Stimulated activated CD4-positive, alpha-beta T cell treated with anti-CD3 and anti-CD28 coated beads, Interleukin-4, amount 100 ng/mL, for 1 hour (primary cell): ENCODE measurements around the gene SHISA9.
A peak's percentile ranks its signal among the peaks of the same experiment; 100 is the strongest.

Experiments
- DNase-seq: peaks from one replicate; pipeline ENCODE4 v3.0.0-alpha.2; 2020

The SHISA9 gene

DNA sequence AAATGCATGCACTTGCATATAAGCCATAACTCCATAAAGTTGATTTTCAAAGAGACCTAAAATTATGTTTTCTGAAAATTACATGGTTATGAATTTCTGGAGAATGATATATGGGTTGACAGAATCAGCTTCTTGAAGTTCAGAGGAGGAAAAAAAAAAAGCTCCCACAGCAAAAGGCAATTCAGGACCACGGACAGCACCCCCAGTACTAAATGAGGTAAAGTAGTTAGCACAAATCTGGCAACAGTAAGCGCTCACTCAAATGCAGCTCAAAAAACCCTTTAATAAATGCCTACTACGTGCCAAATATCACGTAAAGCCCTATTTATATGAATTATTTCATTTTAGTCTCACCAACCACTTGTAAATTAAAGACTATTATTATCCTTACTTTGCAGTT, 135.2 kb downstream of the SHISA9 start:
- peak; percentile 21 for DNase-seq

DNA sequence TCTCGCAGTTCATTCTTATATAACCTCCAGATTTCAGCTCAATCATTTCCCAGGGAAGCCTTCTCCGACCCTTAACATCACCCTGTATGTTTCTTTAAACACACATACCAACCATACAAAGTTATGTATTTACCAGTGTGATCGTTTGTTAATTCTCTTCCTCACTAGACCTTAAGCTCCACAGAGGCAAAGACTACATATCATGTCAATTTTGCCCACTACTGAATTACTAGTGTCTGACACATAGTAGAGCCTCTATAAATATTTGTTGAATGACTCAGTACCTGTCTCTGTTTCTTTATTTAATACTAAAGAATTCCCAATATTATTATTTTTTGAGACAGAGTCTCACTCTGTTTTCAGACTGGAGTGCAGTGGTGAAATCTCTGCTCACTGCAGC, 137.2 kb downstream of the SHISA9 start:
- DNase-seq = no peak

DNA sequence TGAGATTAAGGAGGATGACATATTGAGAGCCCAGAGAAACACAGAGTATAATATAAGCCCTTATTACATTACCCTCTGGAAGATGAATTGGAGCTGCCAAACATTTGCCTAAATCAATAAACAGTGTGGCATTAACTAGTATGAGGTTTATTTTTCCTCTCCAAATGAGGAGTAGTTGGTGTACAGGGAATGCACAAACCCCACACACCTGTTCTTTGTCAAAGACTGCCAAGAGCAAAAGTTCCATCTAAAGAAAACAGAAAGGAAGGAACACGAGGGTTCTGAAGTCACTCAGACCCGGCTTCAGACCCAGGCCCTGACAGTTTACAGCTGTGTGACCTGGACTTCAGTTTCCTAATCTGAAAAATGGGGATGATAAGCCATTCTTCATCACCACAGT, 138.1 kb downstream of the SHISA9 start:
- DNase-seq = no peak

DNA sequence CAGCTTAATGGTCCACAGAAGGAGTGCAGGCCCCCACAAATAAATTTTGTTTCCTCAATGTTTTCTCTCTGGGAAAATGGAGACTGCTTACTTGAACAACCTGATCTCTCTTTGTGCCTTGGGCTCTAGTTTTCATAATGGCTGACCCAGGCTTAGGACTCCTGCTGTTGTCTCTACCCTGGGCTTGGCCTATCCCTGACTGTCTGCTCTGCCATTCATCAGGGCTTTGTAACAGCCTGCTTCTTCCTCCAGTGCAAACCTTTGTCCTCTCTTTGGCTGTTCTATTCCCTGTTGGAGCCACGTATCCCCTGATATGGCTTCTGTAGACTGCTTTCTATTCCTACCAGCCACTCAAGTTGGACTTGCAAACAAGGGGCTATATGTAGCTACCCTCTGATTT, 139.8 kb downstream of the SHISA9 start:
- no peak for DNase-seq

DNA sequence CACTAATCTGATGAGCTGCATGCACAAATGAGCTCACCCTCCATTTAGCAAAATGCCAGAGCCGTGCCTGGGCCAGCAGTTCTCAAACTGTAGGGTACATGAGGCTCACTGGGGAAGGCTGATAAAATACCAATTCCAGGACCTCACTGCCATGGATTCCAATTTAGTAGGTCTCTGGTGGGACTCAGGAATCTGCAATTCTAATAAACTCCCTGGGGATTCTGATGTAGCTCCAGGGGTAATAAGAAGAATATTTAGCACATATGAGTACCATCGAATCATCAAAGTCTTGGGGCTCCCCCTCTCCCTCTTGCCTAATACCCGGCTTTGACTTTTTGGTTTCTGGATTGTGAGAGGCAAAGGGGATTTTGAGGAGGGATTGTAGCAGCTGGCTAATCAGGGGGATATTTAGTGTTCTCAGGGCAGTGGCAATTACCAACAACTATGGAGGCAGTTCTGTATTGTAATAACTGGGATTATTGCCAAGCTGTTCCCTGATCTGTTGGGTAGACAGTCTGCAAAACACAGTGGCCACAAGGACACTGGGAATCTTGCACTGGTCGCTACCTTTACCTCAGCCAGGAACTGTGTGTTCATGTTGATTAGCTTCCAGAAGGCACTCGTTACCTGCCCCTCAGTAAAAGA, 140.4 kb downstream of the SHISA9 start:
- no peak for DNase-seq

DNA sequence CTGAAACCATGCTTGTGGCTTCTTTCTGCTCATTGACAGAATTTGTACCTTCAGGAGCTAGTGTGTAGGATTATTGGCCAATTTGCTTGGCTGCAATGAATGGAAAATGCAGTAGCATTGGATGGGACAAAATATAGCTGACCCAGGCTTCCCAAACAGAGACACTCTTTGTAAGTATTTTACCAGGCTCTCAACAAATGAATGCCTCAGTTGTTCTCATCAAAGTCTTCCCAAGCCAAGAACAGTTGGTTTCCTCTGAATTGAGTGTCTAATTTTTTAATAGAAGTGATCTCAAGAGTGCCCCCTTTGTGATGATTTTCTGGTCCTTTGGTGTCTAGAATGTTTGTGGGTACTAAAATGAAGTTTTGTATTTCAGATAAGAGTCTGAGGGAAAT, 140.9 kb downstream of the SHISA9 start:
- no peak for DNase-seq

DNA sequence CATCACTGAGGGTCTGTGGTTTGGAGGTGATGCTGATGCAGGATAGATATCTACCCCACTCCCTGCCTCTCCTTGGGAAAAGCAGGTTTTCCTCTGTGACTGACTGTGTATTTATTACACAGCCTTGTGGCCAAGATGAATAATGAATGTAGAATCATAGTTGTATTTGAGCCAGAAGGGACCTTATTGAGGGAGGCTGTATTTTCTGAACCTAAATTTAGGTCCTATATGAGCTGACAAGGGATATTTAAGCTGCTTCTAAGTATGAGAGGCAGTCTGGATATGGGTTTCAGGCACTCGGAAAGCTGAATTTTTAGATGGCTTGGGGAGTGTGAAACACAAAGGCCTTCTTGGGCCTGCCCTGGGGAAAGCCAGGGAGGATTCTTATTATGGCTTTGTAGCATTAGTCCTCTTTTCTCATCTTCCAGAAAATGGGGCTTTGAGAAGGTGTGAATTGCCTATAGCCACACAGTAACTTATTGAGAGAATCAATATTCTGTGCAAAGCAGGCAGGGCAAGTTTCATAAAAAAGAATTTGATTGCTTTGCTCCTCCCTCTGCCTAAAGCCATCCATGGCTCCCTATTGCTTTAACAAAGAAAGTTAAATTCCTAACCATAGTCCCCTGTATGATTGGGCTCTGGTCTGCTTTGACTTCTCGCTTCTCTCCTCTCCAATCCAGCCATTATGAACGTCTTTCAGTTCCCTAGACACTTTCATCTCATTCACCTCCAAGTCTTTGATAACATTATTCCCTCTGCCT, 144.8 kb downstream of the SHISA9 start:
- DNase-seq = no peak

DNA sequence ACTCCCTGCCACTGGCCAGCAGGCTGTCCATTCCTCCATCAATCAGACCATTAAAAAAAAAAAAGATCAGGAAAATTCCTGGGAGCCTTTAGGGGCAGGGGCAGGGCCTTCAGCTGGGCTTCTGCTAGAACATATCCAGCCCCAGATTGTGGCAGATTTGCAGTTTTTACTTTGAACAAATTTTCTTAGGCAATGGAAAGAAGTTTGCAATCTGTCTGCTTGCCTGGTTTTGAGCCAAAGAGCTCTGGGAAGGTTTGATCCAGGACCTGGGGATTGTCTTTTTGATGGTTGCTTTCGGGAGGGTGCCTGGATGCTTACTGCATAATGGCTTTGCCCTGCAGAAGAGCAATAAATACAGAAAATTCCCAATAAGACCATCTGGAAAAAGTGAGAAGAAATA, 145.9 kb downstream of the SHISA9 start:
- no peak for DNase-seq

DNA sequence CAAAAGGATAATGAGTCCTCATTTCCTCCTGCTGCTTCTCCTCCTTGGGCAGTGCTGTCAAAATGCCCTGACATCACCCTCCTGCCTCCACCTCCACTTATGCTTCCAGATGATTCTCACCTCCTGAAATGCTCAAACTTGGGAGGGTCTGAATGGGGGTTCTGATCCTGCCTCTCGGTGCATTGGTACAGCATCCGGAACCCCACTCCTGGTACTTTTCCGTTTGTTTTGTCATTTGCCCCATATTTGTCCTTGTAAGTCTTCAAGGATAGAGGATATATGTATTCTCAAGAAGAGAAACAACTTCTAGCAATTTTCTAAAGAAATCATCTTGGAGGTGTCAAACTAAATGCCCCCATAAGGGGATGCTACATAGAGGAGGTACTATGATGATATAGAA, 148.3 kb downstream of the SHISA9 start:
- no peak for DNase-seq

DNA sequence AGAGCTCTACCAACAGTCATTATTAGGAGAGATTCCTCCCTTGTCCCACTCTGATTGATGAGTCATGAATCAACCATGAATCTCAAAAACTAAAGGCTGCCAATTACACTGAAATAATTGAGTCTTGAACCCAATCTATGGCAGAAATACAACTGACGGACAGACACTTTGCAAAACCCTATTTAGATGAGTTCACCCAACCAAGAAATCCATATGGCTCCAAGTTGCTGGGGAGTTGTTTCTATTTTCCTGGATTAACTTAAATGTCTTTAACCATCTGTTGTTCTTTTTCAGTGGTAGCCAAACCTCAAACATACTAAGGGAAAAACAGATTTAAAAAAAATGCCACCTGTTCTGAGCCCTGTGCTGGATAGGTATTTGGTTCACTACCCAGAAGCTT, 151.0 kb downstream of the SHISA9 start:
- DNase-seq = no peak

DNA sequence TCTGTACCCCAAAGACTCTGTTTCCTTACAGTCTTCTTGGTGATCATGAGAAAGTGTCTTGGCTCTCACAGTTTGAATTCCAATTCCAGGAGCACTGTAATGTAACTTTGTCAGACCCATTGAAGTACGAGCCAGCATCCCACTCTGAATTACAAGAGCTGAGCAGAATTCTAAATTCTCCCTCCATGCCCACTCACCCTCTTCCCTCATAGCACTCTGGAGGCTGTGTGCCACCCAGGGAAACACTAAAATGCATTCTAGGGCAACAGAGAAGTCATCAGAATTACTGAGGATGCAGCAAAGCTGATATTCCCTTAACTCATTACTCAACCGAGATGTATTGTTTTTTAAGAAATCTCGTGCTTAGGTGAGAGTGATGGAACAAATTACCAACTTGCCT, 154.1 kb downstream of the SHISA9 start:
- no peak for DNase-seq

DNA sequence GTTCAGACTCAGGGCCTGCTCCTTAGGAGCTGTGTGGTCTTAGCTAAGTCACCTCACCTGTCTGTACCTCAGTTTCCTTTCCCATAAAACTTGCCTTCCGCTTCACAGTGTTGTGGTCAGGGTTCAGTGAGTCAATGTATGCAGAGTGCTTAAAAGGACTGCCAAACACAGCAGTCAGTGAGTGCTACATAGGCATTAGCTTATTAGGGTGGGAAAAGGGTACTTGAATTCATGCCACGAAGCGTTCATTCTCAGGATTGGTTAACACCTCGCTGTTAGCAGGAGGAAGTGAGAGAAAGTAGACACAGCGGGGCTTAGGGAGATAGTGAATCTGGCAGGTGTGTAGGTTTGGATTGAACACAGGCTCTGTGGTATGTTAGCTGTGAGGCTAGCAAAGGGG, 155.2 kb downstream of the SHISA9 start:
- no peak for DNase-seq

DNA sequence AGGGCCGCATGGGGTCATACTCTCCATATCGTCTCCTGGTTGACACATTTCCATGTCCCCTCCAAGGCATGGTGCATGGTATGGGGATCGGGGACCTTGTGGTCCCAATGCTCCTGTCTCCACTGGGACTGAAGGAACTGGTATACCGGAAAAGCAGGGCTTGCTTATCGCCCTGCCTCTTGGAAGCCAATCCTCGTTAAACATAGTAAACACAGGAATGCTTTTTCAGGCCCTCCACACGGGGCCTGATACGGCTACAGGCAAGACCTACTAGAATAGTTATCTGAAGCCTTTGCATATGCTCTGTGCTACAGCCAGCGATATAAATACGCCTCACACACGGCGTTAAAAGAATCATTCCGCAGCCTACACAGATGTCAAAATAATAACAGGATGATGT, 159.5 kb downstream of the SHISA9 start:
- no peak for DNase-seq

DNA sequence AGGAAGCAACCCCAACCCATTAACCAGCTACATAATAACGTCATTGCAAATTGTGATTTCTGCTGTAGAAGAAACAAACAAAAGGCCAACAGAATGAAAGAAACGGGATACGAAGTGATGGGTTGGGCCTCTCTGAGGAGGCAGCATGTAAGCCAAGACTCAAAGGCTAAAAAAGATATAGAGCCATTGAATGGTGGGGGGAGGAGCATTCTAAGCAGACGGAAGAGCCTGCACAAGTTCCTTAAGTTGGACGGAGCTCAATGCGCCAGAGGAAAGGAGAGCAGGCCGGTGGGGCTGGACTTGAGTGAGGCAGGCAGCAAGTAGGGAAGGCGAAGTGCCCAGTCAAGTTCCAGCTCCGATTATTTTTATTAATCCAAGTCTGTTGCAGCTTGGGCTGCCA, 160.3 kb downstream of the SHISA9 start:
- no peak for DNase-seq

DNA sequence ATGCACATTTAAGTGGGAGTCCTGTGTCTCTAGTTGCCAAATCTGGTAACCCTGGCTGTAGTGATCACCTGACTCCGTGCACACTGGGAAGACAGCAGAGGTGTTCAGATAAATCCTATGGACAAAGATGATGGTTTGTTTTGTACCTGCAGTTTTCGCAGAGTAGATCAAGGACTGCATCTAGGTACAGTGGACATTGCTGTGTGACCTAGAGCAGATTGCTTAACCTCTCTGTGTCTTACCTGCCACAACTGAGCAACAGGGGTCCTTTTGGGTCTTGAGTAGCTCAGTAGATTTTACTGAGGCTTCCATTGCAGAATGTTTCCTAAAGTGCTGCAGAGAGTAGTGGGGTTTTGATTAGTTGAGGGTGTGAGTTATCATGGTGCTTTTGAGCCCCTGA, 160.8 kb downstream of the SHISA9 start:
- no peak for DNase-seq

DNA sequence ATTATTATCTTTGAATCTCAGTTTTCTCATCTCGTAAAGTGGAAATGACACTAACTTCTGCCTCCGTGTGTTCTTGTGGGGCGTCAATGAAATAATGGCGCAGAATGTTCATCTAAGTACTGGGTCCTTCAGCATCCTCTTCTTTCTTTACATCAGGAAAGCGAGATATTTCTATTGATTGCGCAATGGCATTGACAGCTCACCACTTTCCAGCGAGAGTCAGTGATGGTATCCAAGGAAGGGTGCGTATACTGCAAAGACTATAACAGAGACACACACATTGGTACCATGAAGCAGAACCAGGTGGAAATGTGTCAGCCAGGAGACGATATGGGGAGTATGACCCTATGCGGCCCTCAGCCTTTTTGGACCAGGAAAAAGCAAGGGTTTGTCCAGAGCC, 162.1 kb downstream of the SHISA9 start:
- DNase-seq = no peak

DNA sequence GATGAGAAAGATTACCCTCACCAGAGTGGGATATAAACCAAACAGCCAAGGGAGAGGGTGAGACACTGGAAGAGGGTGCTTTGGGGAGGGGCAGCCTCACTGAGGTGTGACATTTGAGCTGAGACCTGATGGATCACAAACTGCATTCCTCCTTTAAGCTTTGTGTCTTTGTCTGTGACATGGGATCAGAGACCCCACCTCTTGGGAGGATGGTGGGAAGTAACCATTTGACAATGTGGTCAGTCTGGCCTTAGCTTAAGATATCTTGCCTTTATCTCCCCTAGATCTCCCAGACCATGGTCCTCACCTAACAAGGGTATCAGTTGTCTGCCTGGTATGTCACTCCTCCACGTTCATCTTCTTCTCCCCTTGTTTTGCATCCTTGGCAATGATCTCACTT, 163.4 kb downstream of the SHISA9 start:
- DNase-seq = no peak

DNA sequence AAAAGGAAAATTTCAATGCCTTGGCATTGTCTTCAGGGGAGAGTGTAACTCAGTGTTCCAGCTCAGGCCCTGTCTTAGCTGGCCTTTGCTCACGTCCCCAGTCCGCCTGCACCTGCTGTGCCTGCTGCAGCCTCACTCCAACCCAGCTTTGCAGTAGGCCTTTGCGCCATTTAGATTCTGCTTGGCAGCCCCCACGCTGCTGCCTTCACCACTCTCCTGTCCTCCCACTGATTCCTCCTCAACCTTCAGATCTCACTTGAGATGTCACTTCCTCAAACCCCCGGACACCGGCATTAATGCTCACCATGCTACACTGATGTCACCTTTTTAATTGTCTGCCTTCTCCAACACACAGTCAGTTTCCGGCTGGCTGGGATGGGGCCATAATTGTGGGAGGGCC, 166.2 kb downstream of the SHISA9 start:
- no peak for DNase-seq

DNA sequence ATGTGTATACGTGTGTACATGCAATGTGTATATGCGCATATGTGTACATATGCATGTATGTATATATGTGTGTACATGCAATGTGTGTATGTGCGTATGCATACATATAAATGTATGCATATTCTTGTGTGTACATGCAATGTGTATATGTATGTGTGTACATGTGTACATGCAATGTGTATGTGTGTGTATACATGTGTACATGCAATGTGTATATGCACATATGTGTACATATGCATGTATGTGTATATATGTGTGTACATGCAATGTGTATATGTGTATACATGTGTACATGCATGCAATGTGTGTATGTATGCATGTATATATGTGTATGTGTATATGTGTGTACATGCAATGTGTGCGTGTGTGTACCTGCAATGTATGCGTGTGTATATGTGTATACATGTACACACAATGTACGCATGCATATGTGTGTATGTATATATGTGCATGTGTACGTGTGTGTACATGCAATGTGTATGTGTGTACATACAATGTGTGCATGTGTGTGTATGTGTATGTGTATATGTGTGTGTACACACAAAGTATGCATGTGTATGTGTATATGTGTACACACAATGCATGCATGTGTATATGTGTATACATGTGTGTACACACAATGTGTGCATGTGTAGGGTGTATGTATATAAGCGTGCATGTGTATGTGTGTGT, 167.7 kb downstream of the SHISA9 start:
- DNase-seq = no peak

DNA sequence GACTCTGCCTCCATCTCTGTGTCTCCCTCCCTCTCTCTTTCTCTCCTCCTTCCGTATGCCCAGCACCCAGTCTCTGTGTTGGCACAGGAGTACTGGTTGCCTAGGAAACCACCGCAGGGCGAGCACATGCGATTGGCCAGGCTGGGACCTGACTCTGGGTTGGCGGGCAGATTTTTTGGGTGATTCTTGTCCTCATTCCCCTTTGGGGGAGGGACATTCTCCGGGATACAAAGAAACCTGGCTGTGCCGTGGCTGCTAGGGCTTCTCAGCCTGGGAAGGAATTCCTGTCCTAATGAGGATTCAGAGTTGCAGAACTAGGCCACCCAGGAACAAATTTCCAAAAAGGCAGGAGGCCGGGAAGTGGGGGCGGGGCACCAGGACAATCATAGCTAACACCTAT, 168.9 kb downstream of the SHISA9 start:
- DNase-seq = no peak

DNA sequence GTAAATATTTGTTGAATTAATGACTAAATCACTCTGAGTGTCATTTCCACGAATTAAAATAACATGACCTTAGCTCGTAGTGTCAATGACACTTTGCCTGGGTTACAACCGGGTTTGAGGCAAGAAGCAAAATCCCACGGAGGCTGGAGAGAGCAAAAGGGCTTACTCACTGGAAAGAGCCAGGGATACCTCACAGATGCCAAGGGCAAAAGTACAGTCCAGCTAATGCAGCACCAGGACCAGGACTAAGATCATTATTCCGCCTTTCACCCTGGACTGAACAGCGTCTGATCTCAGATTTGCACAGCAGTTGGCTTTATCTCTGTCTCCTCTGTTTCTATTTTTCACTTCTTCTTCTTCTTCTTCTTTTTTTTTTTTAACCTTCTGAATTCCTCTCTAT, 175.5 kb downstream of the SHISA9 start:
- DNase-seq = no peak

DNA sequence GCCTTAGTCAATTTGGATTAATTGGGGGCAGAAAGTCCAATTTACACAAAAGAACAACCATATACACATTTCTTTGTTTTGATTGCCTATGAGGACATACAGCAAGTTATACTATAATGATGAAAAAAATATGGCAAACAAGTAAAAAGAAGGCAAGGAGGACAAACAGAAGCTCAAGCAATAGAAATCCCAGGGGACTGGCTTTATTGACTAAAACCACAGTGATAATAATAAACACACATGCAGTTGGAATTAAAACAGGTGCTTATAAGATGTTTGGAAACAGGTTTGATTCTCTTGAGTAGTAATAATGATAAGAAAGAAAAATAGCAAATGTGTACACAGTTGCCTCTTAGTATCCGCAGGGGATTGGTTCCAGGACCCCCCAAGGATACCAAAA, 176.4 kb downstream of the SHISA9 start:
- no peak for DNase-seq

DNA sequence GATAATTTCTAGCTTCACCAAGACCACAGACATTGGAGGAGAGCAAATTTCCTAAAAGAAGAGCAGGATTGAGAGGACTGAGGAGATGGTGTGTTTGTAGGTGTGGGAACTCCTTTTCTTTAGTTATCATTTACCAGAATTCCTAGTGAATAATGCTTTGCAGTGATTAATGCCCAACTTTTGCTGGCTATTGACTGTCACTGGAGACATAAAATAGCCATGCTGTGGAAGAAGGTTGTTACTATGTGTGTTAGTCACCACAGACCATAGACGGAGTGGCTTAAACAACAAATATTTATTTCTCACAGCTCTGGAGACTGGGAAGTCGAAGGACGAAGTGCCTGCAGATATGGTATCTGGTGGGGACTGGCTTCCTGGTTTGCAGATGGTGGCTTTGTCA, 179.1 kb downstream of the SHISA9 start:
- DNase-seq = no peak

DNA sequence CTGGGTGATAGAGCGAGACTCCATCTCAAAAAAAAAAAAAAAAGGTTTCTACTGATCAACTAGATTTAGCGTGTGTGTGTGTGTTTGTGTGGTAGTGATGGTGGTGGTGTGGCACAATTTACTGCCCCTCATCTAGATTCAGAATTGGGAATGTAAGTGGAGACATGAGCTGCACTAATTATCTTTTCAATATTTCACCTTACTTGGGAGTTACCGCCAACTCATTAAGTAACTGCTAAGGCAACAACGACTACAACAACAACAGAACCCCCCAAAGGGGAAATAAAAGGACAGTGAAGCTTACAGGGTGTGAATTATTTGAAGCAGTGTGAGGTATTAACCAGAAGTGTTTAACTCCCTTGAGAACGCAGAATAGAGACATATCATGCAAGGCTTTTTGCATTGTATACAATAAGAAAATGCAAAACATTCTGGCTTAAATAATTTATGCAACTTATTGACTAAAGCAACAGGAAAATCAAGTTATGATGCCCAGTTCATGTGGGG, 180.5 kb downstream of the SHISA9 start:
- DNase-seq = no peak
